CD4-positive, alpha-beta T cell treated with Interleukin-6 at 100 ng/mL for 8 hours (primary cell): ENCODE results near the gene RBMS3.

ENCODE experiments used
- DNase-seq: peaks from one replicate; pipeline ENCODE4 v3.0.0-alpha.2; 2020; ENCODE audit warnings: mixed read lengths, low spot score

RBMS3 gene

DNA sequence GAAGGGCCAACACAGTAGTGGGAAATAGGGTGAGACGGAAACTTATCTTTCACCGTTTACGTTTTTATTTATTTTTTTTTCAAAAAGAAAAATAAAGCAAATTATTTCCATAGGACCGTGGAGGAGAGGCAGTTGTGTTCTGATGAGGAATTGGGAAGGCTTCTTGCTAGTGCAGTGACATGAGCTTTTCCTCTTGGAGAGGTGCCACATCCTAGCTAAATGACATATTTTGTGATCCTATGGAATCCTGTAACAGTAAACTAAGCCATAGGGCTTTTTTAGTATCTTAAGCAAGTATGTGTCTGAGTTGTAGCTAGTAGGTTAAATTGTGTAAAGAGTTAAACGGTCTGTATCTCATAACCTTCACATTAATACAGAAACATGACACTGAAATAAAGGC, 609.9 kb downstream of the RBMS3 start:
- DNase-seq = no peak

DNA sequence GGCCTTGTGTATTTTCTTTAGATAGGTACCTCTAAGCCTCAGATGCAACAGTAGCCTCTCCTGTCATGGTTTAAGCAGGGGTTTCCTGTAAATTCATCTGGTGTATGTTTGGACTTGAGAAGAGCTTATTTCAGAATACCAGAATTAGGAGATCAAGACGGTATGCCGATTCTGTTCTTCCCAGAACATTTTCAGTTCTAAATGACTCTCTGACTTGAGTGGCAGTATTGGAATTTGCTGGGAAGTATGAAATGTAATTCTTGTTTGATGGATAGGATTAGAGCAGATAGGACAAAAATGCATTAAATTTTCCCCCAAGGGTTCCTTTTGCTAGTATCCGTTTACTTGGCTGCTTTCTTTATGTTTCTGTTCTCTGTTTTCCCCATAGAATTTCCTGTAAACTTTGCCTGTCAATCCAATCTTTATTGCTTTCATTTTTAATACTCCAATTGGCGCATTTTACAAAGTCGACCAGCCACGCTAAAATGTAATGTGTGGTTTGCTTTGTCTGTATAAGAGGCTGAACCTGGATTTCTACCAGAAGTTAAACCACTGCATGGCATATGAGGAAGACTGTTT, 612.2 kb downstream of the RBMS3 start:
- no peak for DNase-seq

DNA sequence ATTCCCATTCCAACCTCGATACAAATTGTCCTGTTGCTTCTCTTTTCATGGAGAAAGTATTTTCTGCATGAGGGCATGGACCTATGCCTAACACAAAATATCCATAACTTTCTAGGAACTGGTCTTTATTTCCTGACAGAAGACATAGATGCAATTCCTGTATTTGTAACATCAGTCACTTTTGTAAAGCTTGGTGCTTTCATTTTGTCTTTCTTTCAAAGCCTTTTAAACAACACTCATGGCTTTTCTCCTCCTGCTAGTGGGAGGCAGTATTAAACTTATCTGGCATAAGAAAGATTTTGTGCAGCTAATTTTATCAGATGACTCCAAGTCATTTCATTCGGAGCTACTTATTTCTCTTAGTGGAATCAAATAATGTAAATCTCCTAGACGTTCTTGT, 616.0 kb downstream of the RBMS3 start:
- no peak for DNase-seq

DNA sequence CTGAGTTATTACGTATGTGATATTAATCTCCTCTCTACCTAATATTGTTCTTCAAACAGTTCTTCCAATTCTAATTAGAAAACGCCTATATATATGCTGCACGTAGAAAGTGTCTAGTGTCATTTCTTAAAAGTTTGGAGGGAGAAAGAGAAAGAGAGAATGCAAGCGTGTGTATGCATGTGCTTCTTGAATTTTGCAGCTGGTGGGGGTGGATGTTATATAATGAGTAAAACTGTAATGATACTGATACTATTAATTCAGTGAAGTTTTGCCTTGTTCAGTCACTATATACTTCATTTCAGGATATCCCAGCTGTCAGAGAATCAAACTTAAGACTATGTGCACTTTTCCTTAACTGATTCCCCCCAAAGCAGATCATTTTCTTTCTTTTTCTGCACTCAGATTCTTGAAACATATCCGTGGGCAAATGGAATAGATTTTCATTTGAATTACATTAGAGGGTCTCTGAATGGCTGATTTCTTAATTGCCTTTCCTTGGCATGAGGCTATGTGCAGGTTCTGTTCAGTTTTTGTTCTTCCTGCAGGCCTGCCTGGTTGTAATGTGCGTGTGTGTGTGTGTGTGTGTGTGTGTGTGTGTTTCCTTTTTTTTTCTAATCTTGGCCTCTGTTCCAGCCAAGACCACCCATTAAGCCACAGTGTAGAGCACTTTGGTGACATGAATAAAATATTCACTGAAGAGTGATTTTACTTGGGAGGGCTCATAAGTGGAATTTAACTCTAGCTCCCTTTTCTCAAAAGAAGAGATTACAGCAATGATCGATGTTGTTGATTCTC, 617.5 kb downstream of the RBMS3 start:
- no peak for DNase-seq

DNA sequence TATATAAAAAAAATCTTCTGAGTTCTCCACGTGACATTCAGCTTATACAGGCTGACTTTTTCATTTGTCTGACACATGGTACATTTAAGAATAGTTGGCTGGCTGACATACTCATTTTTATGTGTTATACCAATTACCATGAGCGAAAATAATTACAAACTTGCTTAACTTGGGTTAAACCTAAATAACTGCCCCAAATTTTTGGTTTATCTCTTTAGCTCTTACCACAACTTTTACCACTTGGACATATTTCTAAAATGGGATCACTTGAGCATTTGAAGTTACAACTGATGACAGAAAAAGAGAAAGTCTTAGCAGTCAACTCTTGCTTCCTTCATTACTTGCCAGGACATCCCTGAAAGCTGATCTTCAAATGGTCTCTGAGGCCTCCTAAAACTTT, 618.1 kb downstream of the RBMS3 start:
- DNase-seq = no peak

DNA sequence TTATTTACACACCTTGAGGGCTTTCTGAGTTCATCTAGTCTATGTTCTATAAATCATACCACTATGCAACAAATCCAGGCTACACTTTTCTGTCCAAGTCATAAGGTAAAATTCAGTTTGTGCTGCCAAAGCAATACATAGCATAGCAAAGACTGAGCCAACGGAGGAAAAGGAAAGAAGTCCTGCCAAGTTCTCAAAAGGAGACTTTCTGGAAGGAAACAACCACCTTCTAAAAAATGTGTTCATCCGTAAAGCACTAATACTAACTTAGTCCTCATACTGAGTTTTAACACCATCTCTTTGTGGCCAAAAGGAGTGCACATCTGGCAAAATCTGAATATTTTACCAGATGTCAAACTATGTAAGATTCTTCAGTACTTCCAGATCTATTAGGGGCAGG, 620.2 kb downstream of the RBMS3 start:
- DNase-seq = no peak

DNA sequence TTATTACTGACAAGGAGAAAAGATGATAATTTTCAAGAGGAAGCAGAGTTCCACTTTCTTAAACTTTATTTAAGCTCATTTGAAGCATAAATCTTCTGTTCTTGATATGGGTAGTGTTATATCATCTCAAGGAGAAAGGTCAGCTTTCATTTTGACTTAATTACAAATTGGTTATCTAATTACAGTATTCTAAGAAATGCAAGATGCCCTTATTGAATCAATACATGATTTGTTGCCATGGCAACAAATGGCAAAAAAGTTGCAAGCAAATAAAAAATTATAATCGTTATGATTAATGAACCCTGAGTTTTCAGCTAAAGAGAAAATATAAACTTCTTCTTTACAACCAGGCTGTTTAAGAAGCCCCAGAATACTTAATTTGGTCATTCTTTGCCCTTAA, 622.7 kb downstream of the RBMS3 start:
- no peak for DNase-seq

DNA sequence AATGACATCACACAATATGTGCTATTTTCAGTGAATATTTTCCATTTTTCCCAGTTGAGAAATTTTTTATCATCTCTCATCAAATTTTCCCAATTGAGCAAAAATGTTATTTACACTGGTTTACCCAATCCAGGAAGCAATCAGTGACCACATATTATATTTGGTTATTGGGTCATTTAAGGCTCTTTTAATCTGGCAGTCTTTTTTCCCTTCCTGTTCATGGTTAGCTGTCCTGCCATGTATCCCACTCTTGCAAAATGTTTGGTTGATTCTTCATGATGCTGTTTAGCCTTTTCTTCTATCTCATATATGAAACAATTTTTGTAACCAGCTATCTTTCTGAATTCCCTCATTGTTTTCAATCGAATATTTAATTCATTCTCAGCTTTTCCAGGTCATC, 626.0 kb downstream of the RBMS3 start:
- DNase-seq = no peak

DNA sequence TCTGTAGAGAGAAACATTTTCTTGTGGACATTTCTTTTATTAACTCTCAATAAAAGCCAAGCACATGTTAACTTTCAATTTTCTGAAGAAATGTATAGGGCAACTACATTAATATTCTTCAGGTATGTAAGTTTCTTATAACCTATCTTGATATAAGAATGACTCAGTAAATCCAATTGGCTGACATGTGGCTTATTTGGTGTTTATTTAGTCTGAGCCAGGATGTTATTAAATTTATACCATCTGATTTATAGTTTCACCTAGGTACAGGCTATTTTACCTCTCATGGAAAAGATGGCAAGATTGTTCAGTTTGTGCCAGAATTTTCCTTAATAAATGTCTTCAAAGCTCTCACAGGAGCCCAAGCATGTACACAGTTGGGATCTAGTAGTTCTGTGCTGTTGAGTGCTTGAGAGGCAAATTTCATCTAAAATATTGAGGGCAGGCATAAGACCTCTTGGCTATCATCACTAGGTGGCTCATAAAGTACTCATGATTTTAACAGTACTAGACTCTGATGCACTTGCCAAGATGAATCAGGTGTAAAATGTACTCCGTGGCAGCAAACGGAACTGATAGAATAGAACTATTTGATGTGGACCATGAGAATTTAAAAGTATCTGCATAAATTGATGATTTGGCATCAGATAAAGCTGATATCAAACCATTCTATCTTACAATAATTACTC, 631.9 kb downstream of the RBMS3 start:
- no peak for DNase-seq

DNA sequence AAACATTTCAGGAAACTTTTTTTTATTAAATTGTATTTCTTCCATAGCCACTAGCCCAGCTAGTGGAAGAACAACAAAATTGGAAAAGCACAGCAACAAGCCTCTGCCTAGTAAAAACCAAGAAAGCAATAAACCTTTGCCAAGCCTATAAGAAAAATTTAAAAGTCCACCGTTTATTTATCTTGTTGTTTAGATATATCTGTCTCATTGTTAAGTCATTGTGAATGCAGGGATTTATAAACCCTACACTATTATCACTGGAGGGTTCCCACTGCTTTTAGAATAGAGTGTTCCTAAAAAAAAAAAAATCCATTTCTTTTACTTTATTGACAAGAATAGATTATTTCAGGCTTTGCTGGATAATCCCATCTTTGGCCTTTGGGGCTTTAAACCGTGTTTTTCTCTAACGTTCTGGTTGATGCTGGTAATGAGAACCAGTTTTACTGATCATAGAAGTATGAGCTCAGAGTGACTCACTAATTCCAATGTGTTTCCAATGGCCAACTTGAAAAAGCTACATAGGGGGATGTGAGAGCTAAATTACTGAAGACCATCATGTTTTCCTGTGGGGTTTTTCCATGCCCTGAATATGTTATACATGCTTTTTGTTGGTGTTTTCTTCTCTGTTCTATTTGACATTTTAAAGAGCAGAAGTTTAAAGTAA, 634.1 kb downstream of the RBMS3 start:
- no peak for DNase-seq

DNA sequence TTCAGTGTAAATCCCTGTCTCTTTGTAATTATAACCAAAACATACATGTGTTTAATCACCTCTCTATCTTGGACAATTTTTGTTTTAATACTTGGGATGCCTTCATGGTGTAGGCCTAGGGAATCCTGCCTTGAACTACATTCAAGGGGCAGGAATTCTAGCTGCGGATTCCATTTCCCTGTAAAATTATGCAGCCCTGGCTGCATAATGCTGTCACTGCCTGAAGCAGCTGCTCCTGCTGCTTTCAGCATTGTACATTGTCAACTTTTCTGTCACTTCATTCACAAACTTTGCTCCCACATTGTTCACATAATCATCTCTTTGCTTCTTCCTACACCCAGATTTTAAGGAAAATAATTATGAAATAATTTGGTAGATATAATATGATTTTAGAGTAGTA, 638.7 kb downstream of the RBMS3 start:
- no peak for DNase-seq

DNA sequence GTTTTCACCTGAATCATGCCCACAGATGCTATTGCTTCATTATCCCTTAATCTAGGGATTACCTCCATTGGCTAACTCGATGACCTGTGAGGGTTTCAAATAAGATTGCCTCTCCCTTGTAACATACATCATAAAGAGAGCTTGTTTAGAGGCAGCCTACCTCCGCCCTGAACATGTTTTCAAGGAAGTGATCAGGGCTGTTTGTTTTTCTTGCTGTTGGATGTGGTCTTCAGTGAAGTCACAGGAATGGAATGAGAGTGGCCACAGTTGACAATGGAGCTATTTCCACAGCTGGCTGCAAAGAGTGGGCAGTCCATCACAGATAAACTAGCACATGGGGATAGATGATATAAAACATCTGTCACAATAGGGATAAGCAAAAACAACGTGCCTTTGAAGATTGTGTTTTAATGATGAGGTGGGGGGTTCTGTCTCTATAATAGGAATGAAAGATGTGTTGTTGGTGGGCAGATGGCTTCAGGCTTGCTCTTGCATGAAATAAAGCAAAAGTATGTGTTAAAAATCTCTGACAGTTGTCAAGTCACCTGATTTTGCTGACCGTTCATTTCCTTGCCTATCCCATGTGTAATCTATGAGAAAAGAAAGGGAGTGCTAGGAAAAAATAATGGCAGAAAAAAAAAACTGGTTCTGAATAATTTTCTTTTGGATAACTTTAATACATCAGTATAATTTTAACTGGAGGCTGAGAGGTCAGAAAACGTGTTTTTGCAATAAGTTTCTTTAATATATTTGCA, 642.3 kb downstream of the RBMS3 start:
- no peak for DNase-seq

DNA sequence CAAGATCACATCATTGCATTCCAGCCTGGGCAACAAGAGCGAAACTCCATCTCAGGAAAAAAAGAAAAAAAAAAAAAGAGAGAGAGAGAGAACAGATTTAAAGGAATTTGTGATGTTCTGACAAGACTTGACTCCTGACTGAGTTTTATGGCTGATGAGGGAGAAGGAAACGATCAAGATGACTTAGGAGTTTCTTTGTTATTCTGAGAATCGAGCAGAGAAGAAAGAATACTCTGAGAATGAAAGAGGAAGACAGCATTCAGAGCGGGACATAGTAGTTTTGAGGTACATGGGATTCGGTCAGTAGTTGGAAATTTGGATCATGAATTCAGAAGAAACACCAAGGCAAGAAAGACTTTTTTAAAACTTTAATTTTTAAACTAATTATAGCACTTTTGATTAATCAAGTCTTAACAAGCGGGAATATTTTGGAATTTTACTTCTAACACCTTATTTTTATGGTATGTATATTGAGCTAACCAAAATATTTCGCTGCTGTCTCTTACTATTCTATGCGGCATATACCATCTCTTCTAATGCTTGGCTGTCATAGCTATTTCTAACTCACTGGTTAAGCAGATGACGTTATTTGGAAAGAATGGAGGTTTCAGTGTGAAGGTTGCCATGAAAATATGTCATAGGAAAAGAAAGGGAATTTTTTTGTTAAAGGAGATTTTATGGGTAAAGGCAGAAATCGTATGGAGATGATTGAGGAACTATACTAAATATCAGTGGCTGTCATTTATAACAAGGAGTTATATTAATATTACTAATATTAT, 644.1 kb downstream of the RBMS3 start:
- DNase-seq = no peak

DNA sequence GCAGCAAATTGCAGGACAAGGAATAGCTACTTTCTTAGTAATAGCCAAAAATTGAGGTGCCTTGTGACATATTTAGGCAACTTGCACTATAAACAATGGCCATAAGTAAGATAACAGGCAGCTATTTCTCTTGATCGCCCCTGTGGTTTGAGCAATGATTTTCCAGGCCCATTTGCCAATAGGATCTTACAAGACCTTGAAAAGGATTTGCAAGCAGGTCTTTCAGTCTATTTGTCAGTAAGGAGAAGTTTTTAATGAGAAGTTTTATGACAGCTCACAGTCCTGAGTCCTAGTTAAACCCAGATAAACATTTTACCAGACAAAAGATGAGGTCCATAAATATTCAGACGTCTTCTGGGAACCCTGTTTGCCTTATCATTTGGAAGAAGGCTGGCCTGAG, 645.5 kb downstream of the RBMS3 start:
- no peak for DNase-seq

DNA sequence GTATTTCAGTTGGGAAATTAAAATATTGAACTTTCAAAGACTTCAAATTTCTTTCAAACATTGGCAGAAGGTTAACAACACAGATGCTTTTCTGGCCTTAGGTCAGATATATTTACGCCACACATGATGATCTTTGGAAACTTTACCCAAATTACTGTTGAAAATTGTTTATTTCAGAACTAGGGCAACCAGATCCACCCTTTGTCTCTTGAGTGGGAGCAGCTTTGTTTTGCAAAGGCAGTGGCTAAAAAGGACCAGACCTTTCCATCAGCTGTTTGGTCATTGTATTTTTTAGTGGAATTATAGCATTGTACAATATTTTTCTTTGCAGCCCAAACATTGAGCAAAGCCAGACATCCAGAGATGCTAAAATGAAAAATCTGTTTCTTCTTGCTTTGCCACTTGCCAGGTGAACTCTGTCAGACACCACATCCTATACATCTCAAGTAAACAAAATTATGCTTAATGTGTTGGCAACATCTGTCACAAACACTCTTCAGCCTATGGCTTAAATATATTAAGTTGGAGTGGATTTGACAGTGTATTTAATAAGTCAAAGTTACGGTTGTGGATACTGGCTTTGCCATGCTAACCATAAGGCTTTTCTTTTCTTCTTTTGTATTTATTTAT, 651.9 kb downstream of the RBMS3 start:
- no peak for DNase-seq

DNA sequence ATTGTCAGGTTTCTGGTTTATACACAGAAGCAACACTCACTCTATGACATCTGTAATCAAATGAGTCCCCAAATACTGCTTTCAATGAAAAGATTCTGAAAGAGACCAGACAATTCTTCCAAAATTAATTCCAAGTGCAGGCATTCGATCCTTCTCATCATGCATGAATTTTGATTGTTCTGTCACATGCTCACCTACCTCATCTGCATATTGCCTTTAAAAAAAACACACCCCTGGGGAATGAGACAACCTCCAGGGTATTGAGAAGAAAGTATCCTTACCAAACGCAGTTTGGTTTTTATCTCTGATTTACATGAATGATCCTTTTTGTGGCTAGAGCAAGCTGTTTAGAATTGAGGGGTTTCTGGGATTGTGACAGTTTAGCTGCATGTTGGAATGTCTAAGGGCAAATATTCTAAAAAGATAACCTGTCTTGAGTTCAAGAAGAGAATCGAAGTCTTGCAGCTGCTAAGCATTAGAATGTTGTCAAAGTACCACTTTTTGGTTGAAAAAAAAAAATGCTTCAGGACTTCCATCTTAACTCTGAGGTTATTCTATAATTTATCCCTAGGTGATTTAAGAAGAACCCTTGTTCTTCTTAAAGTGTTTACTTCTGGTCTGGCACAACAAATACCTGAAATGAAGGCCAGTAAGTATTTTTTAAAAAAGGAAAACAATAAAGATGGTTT, 653.1 kb downstream of the RBMS3 start:
- DNase-seq = no peak

DNA sequence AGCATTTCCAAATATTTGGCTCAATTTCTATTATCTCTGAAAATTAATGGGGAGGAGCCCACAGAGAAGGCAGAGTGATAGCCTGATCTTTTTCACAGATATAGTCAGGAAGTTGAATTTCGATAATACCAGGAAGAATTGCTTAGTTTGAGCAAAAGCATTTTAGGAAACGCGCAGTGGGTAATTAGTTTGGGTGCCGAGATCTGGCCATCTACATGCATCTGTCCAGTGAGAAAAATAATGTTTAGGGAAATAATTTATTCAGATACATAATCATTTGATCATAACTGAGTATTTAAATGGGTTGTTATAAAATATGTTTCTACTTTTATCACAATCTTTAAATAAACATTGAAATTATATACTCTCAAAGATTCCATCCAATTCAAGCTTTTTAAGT, 653.9 kb downstream of the RBMS3 start:
- no peak for DNase-seq

DNA sequence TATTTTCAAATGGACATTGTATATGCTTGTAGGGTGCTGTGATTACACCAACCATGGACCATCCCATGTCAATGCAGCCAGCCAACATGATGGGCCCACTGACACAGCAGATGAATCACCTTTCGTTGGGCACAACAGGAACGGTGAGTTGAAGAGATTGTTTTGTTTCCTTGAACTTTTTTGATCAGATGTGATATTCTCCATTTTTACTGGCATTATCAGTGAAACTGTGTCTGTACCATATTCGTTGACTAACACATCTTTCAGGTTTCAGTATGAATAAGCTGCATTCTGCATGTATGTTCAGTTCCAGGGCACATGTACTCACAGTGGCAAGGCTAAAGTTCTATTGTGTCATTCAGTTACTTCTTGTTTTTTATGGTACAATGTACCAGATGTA, 655.2 kb downstream of the RBMS3 start:
- no peak for DNase-seq

DNA sequence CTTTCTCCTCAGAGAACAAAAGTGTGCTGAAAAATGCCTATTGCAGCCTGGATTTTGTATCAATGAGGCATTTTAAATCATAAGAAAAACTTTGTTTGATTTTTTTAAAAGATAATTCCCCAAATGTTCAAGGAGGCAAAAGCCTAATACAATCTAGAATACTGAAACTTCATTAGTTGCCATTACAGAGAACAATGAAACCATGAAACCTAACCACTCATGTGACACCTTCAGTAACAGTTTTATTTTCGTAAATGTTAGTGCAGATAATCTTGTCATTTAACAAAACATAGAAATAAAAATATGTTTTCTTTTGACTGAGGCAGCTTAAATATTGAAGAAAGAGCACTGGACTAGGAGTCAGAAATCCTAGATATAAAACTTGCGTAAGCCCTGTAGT, 655.9 kb downstream of the RBMS3 start:
- DNase-seq = no peak

DNA sequence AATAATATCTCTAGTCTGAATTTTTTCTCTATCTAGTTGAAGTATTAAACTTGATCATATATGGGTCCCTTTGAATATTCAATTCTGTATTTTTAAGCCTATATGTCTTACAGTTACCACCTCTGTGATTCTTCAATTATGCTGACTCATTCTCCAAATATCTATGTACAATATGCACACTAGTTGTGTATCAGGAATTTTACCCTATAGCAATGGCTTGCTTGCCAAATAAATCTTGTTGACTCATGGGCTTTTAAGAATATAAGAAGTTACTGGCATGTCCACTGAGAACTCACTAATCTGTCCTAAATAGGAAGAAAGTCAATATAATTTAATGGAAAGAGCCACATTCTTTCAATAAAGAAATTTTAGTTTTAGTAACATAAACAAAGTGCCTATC, 656.3 kb downstream of the RBMS3 start:
- no peak for DNase-seq
